Stimulated activated CD8-positive, alpha-beta memory T cell treated with anti-CD3 and anti-CD28 coated beads, Interleukin-7, amount 100 ng/mL, for 24 hours (primary cell): Measurements from ENCODE around the gene FNDC3B.

ENCODE experiments used
- DNase-seq: peaks from one replicate; pipeline ENCODE4 v3.0.0-alpha.2; 2020; ENCODE audit warnings: low read depth

FNDC3B gene

DNA sequence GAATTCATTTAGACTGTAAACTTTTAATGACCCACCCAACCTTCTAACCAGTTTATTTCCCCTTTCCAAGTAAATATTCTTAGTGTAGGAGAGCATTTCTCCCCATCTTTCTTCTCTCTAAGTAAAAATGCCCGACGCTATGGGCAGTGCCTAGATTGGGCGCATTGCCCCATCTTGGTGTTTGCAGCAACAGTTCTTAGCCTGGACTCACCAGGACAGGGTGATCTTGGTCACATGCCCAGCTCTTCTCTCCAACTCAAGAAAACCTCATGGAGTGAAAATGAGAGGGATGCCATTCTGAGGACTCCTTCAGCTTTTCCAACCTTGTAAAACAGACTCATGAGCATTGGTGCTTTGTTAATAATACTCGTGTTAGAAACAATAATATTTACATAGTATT is 332.2 kb downstream of the FNDC3B start:
- DNase-seq = no peak

- no peak for DNase-seq
Measured at GRCh38 chr3:172372895-172373294, 333.5 kb downstream of the FNDC3B start.

GRCh38 chr3:172373912-172374311 is 334.5 kb downstream of the FNDC3B start:
- no peak for DNase-seq

DNA sequence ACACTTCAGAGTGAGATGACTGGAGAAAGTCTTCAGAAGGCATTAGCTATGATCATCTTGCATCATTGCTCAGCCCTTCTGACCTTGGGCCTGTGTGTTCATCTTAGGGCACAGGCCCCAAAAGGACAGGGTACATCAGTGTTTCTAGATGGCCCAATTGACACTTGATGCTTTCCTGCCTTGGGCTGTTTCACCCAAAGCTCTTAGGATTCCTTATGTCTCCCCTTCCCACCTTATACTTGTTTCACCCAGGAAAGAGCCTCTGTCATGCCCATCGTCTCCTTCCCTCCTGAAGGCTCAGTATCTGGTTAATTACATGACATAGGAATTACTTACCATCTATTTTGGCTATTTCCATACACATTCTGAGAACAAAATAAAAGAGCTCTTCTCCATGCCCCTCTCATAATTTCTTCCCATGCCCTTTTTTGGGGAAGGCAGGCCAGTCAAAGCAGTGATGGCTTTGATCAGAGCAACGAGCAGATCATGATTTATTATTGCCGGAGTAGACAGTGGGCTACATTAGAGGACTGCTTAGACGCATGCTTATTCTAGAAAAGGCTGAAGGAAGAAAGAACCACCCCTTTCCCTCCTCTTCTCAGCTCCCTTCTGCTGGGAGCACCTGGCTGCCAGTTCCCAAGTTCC is 335.9 kb downstream of the FNDC3B start:
- DNase-seq = no peak

GRCh38 chr3:172376402-172376801 is 337.0 kb downstream of the FNDC3B start:
- no peak for DNase-seq

DNA sequence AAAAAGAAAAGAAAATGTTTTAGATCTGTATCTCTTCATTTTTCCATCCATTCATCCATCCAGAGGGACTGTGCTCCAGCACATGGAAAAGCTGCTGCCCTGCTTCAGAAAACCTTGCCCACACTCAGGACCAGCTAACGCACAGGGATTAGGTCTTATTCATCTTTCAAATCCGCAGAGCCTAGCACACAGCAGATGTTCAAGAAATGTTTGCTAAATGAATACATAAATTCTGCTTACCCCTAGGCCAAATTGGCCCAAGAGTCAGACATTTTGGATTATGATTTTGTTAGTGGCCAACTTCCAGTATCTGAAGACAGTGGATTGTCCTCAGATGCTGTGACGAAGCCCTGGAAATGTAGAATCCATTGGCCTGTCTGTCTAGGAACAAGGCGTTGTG is 337.5 kb downstream of the FNDC3B start:
- DNase-seq = no peak

- no peak for DNase-seq
Measured at GRCh38 chr3:172378439-172378838, 339.1 kb downstream of the FNDC3B start.

DNA sequence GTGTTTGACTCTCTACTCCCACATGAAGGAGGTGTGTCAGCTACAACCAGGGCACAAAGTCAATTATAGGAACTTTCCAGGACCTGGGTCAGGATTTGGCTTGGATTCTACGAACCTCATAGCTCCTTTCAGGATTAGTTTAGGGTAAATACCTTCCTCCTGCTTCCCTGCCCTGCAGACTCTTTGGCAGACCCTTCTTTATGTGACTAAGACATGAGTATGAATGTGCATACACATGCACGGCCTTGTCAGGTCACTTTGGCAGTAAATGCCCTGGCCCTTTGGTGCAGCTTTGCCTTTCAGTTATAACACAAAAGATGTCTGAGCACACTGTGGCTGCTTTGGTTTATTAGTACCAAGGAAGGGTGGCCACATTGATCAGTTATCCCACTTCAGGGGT is 340.0 kb downstream of the FNDC3B start:
- DNase-seq = no peak

GRCh38 chr3:172380632-172381031 is 341.3 kb downstream of the FNDC3B start:
- no peak for DNase-seq

DNA sequence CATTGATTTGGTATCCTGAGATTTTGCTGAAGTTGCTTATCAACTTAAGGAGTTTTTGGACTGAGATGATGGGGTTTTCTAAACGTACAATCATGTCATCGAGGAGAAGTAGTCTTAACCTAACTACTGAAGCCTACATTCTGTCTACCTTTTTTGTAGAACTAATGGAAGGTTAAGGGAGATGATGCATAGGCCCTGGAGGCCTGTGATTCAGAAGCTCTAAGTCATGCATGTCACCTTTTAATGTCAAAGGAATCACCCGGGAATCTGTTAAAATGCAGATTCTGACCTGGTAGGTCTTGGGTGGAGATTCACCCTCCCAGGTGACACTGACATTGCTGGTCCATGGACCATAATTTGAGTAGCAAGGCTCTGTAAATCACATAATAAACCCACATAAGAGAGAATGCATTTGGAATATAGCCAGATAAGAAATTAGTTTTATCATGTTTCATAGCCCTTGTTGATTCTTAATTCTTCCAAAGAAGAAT is 344.0 kb downstream of the FNDC3B start:
- DNase-seq = no peak

GRCh38 chr3:172384836-172385235 is 345.5 kb downstream of the FNDC3B start:
- no peak for DNase-seq

GRCh38 chr3:172387728-172388127 is 348.4 kb downstream of the FNDC3B start:
- DNase-seq = no peak

DNA sequence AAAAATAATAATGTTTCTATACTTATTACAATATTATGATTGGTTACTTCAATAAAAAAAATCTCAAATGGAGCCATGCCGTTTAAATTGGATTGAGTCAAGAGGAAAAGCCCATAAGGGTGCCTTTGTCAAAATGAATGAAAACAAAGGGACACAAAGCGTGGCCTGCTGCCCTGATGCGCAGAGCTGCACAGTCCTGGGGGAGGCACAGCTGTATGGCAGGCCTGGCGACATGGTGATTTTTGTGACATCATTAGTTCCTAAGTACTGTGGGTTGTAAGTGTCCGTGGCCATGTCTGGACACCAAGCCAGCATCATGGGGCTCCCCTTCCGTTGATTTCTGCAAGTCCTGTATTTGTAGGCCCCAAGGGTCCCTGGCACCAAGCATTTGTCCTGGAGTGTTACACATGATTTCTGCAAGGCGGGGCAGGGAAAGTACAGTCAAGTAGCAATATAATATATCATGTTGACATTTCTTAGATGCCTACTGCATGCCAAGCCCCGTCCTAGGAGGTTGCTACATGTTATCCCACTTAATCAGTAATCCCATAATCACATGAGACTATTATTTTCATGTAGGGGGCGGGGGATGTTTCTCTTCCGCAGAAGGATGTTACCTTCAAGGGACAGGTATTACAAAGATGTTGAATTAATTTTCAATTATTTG is 349.2 kb downstream of the FNDC3B start:
- no peak for DNase-seq

DNA sequence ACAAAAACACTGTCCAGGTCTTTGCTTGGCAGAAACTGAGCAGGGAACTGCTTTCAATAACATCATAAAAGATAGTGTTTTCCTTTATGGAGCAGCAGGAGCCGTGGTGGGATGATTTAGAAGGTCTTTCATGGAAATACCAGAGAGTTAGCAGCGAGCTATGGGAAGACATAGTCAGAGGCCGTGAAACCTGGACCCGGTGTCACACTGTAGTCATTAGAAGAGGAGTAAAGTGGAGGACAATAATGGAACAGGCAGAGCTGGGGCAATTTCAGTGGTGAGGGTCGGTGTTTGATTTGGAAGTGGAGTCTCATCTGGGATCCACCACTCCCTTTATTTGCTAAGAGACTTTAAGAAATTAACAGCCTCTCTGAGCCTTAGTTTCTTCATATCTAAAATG is 351.4 kb downstream of the FNDC3B start:
- DNase-seq = no peak

DNA sequence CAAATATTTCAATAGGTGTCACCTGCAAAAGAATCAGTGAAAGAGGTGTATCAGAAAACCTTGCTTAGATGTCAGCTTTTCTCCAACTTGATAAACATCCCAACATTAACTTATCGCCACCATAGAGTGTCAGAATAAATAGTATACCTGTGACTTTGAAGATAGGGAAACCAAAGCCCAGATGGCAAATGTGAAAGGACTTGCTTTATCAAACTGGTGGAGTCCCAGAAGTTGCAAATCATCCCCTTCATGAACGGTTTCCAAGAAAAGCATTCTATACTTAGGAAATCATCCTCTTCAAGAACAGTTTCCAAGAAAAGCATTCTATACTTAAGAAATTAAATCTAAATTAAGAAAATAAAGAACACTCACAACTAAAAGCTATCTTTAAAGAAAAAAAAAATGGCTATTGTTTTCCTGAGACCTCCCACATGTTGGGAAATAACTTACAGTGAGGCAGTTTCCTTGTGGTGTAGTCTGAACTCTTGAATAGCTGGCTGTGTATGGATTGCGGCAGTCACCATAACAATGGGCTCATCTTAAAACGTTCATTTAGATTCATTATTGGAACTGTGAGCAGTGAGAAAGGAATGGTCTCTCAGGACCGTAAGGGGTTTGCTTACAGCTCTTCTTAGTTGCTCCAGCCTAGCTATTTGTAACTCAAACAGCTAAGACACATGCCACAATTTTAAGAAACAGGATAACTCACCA is 352.4 kb downstream of the FNDC3B start:
- DNase-seq = no peak

GRCh38 chr3:172394692-172395091 is 355.3 kb downstream of the FNDC3B start:
- no peak for DNase-seq

GRCh38 chr3:172396400-172396799 is 357.0 kb downstream of the FNDC3B start:
- no peak for DNase-seq

DNA sequence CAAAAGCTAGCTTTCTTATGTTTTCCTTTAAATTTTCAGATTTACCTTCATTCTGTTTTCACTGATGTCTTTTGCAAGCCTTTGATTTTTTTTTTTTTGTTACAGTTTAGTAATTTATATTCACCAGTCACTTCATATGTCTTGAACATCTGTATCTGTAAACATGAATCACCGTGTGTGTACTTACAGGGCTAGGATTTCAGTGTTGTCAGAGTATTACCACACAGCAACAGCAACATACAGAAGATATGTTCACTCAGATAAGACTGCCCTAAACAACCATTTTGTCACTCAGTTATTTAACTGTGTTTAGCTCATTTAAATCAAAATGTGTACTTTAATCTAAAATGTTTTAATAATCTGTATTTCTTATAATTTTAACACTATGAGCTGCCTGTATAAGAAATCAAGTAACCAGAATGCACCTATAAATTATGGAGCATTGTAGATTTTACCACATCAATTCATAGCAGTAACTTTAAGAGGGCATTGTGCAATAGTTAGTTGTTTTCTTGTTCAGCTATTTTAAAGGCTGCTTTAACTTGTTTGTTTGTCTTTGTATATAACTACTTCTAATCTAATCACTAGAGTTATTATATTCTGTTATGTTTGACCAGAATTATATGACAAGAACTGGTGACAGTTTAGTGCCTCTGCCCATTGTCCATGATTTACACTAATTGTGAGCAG is 358.5 kb downstream of the FNDC3B start:
- DNase-seq = no peak

- DNase-seq = no peak
Measured at GRCh38 chr3:172398484-172398883, 359.1 kb downstream of the FNDC3B start.

- no peak for DNase-seq
Measured at GRCh38 chr3:172402090-172402489, 362.7 kb downstream of the FNDC3B start.

DNA sequence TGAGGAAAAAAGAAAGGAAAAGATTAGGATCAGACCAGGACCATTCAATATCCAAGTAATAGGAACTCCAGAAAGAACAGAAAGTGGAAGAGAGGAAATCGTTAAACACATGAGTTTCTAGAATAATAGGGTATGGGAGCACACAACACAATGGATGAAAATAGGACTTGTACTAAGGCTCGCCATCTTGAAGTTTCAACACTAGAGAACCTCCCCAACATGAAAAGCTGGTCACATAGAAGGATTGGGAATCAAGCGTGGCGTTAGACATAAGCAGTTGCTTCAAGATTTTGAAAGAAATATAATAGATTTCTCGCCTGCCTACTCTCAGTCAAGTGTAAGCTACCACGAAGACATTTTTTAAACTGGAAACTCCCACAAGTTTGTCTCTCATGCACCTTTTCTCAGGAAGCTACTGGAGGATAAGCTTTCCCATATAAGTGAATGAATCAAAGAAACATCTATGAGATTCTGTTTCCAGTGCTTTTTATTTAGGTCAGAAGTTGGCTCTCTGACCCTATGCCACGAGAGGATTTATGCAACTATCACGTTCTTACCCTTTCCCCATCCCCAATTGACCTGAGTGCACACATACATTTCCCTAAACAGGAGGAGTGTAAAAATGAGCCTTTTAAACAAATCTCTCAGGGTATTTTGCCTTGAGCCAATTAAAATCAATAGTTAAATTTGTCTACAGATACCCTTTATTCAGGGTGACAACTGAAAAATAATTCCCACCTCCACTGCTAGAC is 363.7 kb downstream of the FNDC3B start:
- DNase-seq = no peak
